HG02870 (cell line): Measurements from ENCODE around the gene RRP9.

Source experiments
- ATAC-seq: cut with Tn5 transposase; IDR thresholded peaks from one replicate; pipeline ENCODE4 v1.9.1; 2021; ENCODE audit warnings: mild to moderate bottlenecking, moderate library complexity; ENCODE audit not compliant: unreplicated experiment

The RRP9 gene

DNA sequence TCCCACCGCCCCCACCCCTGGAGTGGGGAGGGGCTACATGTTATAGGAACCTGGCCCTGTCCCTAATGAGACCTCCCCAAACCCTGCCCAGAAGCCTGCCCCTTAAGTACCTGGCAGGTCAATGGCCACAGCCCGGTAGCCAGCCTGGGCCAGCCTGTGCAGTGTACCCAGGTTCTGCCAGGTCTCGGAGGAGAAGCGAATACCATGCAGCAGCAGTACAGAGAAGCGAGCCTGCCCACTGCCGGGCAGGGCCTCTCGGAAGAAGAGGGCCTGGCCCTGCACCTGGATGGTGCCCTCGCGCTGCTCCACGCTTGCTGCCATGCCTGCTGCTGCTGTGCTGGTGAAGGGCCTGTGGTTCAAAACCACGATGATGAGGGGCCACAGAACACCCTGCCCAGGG lies 29.6 kb upstream of the RRP9 start:
- ATAC-seq = no peak

DNA sequence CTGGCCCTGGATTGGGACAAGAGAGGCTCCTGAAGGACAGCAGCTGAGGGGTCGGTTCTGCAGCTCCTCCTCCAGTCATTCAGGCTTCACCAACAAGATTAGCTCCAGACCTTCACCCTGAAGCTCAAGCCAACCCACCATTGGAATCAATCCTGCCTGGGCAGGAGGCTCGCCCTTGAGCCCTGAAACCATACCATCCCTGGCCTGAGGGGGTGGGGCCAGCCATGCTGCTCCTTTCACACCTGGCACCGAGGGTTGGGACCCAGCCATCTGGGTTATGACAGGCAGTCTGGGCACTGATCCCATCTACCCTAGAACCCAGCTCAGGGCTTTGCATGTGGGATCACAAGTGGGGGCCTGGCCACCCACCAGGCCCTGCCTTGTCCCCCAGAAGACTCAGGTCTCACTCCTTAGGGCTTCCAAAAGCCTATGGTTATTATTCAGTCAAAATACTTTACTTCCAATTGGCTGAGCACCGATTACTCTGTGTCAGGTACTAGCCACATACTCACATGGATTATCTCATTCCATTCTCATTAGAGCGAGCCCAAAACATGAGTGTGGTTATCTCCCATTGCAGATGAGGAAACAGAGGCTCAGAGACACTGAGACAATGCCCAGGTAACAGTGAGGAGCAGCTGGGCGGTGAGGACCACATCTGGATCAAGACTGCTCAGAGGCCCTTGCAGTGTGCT lies 29.0 kb upstream of the RRP9 start:
- no peak for ATAC-seq

DNA sequence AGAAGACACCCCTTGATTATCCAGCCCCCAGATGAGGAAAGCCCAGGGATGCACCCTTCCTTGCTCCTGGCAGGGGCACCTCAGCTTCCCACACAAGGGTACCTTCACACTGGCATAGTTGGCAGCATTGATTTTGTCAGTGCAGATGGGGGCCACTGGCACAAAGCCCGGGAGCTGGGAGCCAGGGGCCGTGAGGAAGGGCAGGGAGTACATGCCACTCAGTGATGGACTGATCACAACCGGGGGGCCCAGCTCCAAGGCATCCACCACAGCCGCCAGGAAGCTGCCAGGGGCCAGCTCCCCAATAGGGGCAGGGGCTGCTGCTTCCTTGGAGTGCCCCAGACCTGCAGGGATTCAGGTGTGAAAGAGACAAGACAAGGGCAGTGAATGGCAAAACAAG lies 28.1 kb upstream of the RRP9 start:
- ATAC-seq = no peak

DNA sequence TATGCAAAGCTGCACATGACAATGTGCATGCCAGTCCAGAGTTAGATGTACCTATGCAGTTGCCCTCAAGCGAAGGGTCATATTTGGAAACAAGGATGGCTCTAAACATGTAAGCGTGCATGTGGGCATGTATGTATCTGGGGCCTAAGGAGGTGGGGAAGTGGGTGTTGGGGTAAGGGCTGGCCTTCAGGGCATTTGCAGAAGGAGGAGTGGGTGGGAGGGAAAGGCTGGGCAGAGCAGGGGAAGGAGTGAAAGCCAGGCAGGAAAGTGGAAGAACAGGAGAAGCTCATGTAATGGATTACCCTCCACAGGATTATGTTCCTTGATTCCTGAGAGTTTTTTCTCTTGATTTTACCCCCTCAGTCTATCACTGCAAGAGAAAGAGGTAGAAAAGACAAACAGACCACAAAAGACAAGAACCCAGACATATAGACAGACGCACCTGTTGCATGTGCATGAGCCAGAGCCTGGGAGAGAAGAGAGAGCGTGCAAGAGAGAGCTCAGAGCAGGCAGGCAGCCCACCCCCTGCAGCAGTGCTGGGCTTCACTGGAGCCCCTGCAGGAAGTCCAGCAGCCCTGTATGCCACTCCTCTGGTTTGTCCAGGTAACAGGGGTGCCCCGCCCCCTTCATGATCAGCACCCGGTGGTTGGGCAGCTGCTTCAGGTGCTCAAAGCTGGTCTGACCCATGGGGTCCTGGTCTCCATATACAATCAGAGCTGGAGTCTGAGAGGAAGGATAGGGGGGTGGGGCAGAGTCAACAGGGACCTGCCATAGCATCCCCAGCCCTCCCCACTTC lies 27.4 kb upstream of the RRP9 start:
- no peak for ATAC-seq

DNA sequence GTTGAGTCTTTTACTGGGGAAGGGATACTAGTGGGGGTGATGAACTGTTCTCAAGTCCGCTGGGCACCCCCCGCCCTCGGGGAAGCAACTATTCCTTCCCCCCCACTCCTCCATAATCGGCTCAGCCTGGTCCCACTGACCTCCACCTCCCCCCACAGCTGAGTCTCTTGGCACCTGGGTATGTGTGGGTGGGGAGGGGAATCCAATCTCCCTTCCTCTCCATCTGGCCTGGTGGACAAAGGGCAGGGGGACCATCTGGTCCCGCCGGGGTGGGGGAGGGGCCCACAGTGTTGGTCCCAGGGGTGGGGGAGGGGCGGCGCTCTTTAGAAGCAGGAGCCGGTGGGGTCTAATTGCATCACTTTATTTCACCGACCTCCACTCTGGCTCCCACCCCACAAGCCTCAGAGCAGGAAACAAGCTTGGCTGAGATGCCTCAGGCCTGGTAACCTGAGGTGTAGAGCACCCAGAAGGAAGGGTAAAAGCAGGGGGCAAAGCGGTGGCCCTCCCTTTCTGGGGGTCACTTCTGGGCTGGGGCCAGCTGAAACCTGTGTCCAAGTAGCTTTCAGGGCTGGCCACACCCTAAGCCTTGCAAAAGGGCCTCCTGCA lies 26.6 kb upstream of the RRP9 start:
- ATAC-seq = no peak

DNA sequence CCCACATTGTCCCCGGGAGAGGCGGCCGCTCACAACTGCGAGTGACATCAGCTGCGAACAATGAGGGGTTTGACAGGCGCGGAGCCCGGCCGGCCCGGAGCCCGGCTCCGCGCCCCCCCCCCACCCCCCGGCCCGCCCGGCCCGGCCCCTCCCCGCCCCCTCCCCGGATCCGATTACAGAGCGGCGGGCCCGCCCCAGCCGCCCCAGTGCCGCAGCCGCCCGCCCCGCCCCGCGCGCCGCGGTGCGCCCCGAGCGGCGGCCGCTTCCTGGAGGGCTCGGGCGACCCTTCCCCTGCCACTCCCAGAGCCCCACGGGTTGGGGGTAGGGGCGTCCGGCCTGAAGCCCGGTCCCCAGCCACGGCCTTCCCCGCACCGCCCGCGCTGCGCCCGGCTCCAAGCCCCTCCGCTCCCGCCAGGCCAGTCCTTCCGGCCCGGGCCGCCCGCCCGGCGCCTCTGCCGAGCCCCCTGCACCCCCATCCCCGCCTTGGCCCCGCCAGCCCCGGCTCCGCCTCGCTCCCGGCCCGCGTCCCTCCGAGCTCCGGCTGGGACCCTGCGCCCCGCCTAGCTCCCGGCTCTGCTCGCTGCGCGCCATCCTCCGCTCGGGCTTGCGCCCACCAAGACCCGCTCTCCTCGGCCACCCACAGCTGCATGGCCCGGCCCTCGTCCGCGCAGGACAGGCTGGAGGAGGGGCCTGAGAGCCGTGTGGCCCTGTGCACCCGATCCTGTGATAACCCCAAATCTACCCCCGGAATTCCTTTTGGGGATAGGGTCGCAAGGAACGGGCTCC lies 25.9 kb upstream of the RRP9 start, which contains the start of gene PCBP4:
TSS of gene PCBP4 (minus strand) at position 71 of the 786 bp plus-strand sequence. CDS start 6,214 bp downstream, outside the sequence.
- no peak for ATAC-seq

DNA sequence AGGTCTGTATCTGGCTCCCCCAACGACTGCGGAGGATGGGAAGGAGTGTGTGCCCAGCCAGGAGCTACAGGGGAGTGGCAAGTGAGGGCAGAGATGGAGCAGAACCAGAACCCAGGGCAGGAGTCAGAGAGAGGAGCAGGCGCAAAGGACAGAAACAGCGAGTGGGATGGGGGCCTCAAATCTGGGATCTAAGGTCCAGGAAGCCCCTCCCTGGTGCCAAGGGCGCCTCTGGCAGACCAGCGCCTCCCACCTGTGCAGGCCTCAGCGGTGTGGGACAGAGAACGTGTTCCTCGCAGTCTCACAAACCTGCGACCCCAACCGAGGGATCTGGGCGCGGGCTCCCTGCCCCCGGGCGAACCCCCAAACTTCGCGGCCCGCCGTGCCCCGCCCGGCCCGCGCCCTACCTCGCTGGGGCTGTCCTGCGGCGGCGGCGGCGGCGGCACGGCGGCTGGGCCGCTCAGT lies 25.2 kb upstream of the RRP9 start:
- no peak for ATAC-seq

DNA sequence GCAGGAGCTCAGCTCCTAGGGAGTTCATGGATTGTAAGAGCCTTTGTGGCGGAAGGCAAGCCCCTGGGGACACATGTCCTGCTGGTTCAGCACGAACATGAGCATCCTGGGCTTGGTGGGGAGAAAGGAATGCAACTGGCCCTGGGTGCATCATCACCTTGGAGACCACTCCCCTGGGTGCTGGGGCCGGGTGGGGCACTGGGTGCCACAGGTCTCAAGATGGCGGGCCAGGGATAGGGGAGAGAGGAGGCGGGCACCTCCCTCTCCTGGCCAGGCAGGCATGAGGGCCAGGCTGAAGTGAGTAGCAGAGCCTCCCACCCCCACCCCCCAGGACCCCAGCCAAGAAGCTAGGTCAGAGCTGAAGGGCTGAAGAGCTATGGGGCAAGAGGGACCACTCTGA lies 24.8 kb upstream of the RRP9 start:
- no peak for ATAC-seq

DNA sequence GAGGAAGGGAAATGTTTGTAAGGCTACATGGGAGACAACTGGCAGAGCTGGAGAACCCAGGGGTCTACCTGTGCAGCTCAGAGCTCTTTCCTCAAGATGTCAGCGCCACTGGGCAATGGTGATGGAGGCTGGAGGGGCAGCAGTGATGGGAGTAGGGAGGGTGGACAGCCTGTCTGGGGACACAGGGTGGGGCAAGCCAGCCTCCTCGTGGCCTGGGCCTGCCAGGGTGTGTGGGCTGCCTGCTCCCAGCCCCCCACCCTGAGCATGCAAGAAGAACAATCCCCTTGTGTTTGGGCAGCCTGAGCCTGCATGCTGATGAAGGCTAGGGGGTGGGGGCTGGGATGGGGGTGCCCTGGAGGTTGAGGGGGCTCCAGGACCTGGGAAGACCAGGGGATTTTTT lies 24.3 kb upstream of the RRP9 start:
- ATAC-seq = no peak

DNA sequence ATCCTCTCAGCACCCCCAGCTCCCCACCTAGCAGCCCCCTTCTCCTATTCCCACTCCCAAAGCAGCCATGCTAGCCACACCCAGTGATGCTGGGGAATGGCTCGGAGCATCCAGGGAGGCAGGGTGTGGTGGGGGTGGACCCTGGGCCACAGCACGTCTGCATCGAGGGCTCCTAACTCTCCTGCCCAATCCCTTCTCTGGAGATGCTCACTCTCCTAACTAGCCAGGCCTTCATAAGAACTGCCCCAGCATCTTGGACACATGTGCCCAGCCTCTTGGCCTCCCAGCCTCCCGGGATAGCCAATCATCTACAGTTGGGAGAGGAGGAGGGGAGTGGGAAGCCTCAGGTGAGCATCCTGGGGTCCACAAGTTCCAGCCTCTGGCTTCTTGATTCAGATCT lies 22.8 kb upstream of the RRP9 start:
- no peak for ATAC-seq

DNA sequence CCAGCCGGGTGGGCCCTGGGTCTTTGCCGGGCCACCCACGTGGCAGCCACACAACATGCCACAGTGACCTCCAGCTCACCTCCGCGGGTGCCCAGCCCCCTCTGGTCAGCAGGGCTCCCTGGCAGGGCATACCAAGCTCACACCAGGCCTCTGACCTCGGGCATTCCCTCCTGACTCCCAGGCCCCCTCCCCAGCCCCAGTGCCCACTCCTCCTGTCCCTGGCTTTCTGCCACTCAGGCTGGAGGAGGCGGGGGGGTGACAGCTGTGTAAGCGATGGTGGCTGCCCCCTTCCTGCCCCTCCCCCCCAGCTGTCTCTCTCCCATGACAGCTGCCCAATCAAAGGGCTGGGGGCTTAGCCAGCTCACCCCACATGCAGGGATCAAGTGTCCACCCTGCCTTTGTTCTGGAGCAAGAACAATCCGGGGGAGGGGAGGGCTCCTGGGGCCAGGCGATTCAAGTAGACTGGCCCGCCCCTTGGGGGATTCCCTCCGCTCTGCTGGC lies 22.3 kb upstream of the RRP9 start:
- no peak for ATAC-seq

DNA sequence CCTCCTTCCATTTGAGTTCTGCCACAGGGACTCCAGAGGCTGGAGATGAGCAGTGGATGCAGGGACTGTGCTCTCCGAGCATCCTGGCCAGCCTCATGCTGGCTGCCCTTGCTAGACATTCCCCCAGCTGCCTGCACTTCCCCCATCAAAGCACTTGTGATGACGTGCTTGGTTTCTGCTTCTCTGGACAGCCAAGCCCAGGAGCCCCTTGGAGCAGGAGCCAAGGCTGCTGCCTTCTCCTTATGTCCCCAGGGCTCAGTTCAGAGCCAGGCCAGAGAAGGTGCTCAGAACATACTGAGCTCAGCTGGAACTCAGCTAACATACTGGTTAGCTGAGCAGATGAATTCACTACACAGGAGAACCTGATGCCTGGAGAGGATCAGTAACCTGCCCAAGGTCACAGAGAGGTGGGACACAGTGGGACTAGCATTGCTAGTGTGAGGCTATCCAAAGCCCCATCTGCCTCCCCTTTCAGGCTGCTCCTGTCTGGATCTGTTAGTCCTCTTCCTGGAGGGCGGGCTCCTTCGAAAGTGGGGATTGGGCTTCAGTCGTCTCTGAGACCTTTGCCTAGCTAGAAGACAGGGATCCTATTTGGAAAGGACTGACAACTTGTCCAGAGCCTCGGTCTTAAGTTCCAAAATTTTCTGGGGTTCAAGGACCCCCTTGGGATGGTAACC lies 21.3 kb upstream of the RRP9 start:
- no peak for ATAC-seq

DNA sequence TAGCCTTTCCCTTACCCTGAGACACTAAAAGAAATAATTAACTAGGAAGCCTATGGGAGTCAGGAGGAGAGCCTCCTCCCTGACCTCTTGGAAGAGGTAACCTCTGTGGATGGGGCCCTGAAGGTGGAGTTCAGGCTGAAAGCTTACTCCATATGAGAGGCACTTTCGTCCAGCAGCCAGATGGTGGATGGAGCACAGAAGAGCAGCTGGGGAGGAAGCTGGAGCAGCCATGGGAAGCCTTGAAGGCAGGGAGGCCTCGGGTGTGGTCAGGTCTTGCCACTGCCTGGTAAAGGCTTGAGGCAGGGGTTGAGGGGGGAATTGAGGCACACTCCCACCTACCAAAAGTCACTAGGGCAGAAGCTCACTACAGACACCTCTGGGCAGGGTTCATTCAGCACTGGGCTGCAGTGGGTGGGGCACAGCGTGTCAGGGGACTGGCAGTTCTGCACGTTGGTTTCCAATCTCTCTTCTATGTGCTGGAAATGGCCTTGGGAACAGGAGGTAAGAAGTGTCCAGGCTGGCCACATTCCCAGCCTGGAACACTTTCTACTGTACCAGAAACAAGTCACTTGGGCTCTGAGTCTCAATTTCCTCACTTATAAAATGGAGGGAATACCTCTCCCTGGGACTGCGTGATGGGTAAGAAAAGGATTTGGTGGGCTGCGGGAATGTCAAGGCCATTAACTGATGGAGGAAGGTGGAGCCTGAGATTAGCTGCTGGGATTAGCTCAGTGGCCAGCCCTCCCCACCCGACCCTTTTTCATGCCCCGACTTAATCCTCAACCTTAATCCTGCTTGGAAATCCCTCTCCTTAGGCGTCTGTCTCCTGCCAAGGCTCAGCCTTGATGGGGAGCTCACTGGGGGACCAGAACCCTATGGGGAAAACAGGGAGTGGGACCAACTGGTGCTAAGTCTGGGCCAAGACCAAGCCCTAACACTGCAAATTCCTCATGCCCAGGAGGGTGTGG lies 20.2 kb upstream of the RRP9 start:
- ATAC-seq = no peak

DNA sequence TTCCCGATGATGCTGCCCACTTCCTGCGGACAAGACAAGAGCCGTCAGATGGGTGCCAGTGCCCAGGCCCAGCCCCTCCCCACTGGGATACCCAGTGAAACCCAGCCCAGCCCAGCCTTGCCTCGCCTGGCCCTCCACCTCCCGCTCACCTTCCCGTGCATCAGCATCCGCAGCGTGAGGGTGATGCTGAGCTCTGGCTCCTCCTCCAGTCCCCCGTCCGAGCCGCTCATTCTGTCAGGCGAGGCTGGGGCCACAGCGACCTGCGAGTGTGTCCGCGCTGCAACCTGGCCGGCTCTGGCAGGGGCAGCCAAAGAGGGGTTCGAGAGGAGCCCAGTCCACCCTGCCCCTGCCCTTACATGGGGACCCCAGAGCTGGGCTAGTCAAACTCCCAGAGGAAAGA lies 19.3 kb upstream of the RRP9 start:
- ATAC-seq = no peak

DNA sequence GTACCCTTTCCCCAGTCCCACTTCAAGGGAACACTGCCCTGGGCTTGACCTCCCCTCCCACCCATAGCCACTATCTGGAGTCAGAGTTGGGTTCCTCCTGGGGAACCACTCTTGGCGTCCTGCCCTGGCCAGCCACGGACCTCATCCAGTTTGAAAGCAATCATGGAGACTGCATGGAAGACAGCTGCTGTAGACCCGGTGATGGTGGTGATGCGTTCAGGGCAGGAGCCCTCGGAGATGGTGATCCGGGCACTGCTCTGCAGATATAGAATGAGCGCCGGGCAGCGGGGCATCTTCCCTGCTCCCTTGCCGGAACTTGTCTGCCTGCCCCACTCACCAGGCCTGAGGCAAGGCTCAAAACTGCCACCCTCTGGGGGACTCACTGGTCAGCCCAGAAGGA lies 18.7 kb upstream of the RRP9 start:
- no peak for ATAC-seq

DNA sequence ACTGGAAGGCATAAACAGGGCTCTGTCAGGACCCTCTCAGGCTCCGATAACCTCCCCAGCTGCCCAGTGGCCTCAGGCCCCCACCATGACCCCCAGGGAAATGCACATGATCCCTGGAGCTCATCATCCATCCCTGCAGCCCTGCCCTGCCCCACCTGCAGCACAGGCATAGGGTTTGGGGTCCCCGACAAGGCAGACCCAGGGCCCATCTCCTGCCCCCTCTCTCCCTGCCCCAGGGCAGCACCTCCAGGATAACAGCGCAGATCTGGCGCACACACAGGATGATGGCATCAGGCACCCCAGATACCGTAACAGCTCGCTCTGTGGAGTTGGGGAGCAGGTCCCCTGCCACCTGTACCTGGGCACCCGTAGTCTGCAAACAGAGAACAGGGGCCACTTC lies 17.9 kb upstream of the RRP9 start:
- no peak for ATAC-seq

DNA sequence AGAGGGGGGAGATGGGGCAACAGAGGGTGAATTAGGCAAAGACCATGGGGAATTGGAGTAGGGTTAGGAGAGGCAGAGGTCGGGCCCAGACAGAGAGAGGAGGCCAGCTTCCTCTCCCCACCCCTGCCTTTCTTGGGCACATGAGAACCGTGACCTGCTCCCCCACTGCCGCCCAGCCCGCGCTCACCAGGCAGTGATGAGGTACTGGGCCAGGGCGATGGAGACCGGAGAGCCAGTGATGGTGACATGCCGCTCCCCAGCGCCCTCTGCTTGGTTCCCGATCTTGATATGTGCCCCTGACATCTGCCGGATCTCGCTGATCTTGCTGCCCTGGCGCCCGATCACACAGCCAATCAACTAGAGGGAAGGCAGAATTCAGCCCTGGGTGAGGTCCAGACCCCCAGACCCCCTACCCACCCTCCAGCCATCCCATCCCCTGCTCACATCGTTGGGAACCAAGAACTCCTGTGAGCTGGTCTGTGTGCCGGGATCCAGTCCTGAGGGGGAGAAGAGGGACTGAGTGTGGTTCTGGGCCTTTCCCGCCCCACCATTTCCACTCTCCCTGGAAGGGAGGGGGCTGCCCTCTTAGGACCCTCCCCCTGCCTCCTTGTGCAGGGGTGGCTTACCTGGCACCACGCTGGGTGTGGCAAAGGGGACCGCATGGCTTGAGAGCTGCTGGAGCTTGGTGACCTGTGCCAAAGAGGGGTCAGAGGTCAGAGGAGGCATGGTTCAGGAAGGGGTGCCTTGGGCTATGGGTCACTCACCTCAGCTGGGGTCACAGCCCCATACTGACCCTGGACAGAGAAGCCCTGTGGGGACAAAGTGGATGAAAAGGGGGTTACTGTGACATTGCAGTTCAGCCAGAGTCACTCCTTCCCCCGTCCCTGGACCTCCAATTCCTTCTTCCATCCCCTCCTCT lies 17.2 kb upstream of the RRP9 start:
- no peak for ATAC-seq

DNA sequence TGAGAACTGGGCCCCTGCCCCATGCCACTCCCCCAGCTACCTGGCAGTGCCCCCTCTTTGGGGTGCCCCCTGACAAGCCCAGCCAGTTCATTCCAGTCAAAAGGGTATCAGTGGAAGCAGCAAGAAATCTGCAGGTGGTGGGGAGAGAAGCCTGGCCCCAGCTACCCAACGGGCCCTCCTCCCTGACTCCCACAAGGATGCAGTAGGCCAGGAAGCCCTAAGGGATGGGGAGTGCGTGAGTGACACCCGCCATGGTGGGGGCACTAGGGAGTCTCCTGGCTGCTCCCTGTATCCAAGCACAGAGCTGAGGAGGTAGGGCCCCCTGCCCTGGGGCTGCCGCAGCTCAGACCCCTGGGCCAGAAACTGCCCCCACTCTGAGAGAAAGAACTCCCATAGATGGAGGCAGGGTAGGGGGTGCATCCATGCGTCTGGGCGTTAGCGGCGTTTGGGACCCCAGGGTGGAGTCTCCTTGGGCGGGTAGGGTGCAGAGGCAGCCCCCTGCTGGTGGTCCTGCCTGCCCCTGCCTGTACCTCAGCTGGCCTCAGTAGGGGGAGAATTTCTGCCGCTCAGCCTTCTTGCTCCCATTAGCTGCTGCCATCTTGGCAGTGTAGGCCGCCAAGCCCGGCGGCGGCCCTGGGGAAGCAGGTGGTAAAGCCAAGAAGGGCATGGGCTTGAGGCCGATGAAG lies 16.0 kb upstream of the RRP9 start:
- ATAC-seq = no peak
